ACHN (cell line): ENCODE measurements around the gene PRSS27.

ENCODE experiments used
- DNase-seq: peaks from one replicate; pipeline ENCODE4 v3.0.0-alpha.2; 2015
- in situ Hi-C: cut with HindIII; loops from 2 replicates; pipeline ENCODE4 v1.10.0; 2017; ENCODE audit warnings: low sequenced_read_pairs, low pct_ligation_motif_present, low pct_unique_long_range_greater_than_20kb

The PRSS27 gene

GRCh38 chr16:2713985-2714774 lies 5.8 kb downstream of the PRSS27 start:
- no peak for DNase-seq
- in situ Hi-C loops = no loop called here

- in situ Hi-C loops = no loop called here
- no peak for DNase-seq
These were observed 6.5 kb downstream of the PRSS27 start for GRCh38 chr16:2713523-2713922.

GRCh38 chr16:2712546-2712945 lies 7.5 kb downstream of the PRSS27 start:
- in situ Hi-C loops = no loop called here
- DNase-seq = no peak

- in situ Hi-C loops = no loop called here
These were observed 8.0 kb downstream of the PRSS27 start for GRCh38 chr16:2712063-2712441.

GRCh38 chr16:2711370-2712062 lies 8.5 kb downstream of the PRSS27 start:
- in situ Hi-C loops = no loop called here
- DNase-seq = no peak

More at GRCh38 chr16:2712063-2712441, 8.0 kb downstream of the PRSS27 start:
- no peak for DNase-seq

GRCh38 chr16:2710711-2711231 lies 9.3 kb downstream of the PRSS27 start:
- in situ Hi-C loops = no loop called here
- DNase-seq = no peak

- in situ Hi-C loops = no loop called here
- no peak for DNase-seq
These were observed 9.9 kb downstream of the PRSS27 start for GRCh38 chr16:2710021-2710710.

- in situ Hi-C loops = no loop called here
- no peak for DNase-seq
These were observed 10.4 kb downstream of the PRSS27 start for GRCh38 chr16:2709588-2709984.

GRCh38 chr16:2708955-2709587 lies 11.0 kb downstream of the PRSS27 start:
- in situ Hi-C loops = no loop called here
- DNase-seq = no peak

GRCh38 chr16:2708290-2708639 lies 11.8 kb downstream of the PRSS27 start:
- in situ Hi-C loops = no loop called here
- DNase-seq = no peak

GRCh38 chr16:2707368-2708289 lies 12.4 kb downstream of the PRSS27 start:
- no peak for DNase-seq
- in situ Hi-C loops = no loop called here

- DNase-seq = no peak
- in situ Hi-C loops = no loop called here
These were observed 13.3 kb downstream of the PRSS27 start for GRCh38 chr16:2706611-2707311.

GRCh38 chr16:2706085-2706484 lies 13.9 kb downstream of the PRSS27 start:
- no peak for DNase-seq
- in situ Hi-C loops = no loop called here

GRCh38 chr16:2705351-2705750 lies 14.7 kb downstream of the PRSS27 start:
- in situ Hi-C loops = no loop called here
- DNase-seq = no peak

GRCh38 chr16:2704983-2705275 lies 15.1 kb downstream of the PRSS27 start:
- no peak for DNase-seq
- in situ Hi-C loops = no loop called here

- in situ Hi-C loops = no loop called here
- DNase-seq = no peak
These were observed 15.7 kb downstream of the PRSS27 start for GRCh38 chr16:2704166-2704982.
